Liver (tissue), 9 donors: ENCODE measurements around the gene GMDS. TPM values are rescaled to one million over a fixed set of nuclear protein-coding genes. Genes with fewer than 3 reads are reported as not detected.

ENCODE experiments used
- DNase-seq: peaks from one replicate; pipeline ENCODE4 v3.0.0-alpha.2; 2017; ENCODE audit warnings: low spot score
- H3K27ac ChIP-seq, 2 donors: one replicate each; pipeline ENCODE4 v1.7.0; 2013; ENCODE audit warnings: inconsistent platforms in 2 of 2, low read length in 2 of 2, control low read depth in 1 of 2, low read depth in 1 of 2, mild to moderate bottlenecking in 1 of 2
- H3K27me3 ChIP-seq, 4 donors: one replicate each; pipeline versions ENCODE4 v1.6.1 to v1.7.0; 2013; ENCODE audit warnings: low read length in 3 of 4, inconsistent platforms in 1 of 4, mild to moderate bottlenecking in 1 of 4, moderate library complexity in 1 of 4; ENCODE audit not compliant: control insufficient read depth in 4 of 4, insufficient read depth in 4 of 4
- H3K36me3 ChIP-seq, 4 donors: one replicate each; pipeline versions ENCODE4 v1.6.1 to v1.7.0; 2013; ENCODE audit warnings: low read length in 3 of 4, mild to moderate bottlenecking in 3 of 4, low read depth in 1 of 4, moderate library complexity in 1 of 4; ENCODE audit not compliant: control insufficient read depth in 4 of 4, insufficient read depth in 3 of 4
- H3K4me1 ChIP-seq, 4 donors: one replicate each; pipeline versions ENCODE4 v1.6.1 to v1.7.0; 2013; ENCODE audit warnings: low read length in 3 of 4, mild to moderate bottlenecking in 3 of 4, moderate library complexity in 1 of 4; ENCODE audit not compliant: control insufficient read depth in 4 of 4, insufficient read depth in 4 of 4
- H3K4me3 ChIP-seq, 3 donors: one replicate each; pipeline versions ENCODE4 v1.6.1 to v1.7.0; 2013; ENCODE audit warnings: low read length in 3 of 3, control low read depth in 1 of 3, low read depth in 1 of 3, mild to moderate bottlenecking in 1 of 3
- H3K9ac ChIP-seq, 2 donors: one replicate each; pipeline ENCODE4 v1.7.0; 2013; ENCODE audit warnings: low read length in 2 of 2, mild to moderate bottlenecking in 2 of 2, moderate library complexity in 2 of 2, control low read depth in 1 of 2, low read depth in 1 of 2
- H3K9me3 ChIP-seq, 4 donors: one replicate each; pipeline versions ENCODE4 v1.6.1 to v1.7.0; 2013; ENCODE audit warnings: low read length in 3 of 4; ENCODE audit not compliant: control insufficient read depth in 4 of 4
- ATF3 ChIP-seq: IDR thresholded peaks from 2 replicates; pipeline ENCODE4 v1.6.1; 2016; ENCODE audit warnings: antibody characterized with exemption
- CTCF ChIP-seq: fragments of 150-350 bp; IDR thresholded peaks from 2 replicates; pipeline ENCODE4 v1.5.1; 2017; ENCODE audit warnings: improper control_type of control experiment, low read depth, low read length; ENCODE audit not compliant: missing input control
- EGR1 ChIP-seq, 2 donors: IDR thresholded peaks; 2 replicates each; pipeline ENCODE4 v1.6.1; 2016 to 2018; ENCODE audit warnings: antibody characterized with exemption in 2 of 2, low read depth in 2 of 2
- FOXA1 ChIP-seq: IDR thresholded peaks from 2 replicates; pipeline ENCODE4 v1.6.1; 2016; ENCODE audit warnings: antibody characterized with exemption
- FOXA2 ChIP-seq: IDR thresholded peaks from 2 replicates; pipeline ENCODE4 v1.6.1; 2016; ENCODE audit warnings: antibody characterized with exemption
- GABPA ChIP-seq, 2 donors: IDR thresholded peaks in 1 of 2; conservative IDR thresholded peaks in 1 of 2; 2 replicates each; pipeline ENCODE4 v1.6.1; 2016; ENCODE audit warnings: antibody characterized with exemption in 2 of 2, mild to moderate bottlenecking in 1 of 2, moderate library complexity in 1 of 2
- HNF4A ChIP-seq, 2 donors: conservative IDR thresholded peaks; 2 replicates each; pipeline ENCODE4 v1.6.1; 2016; ENCODE audit warnings: antibody characterized with exemption in 2 of 2, mild to moderate bottlenecking in 2 of 2
- HNF4G ChIP-seq: IDR thresholded peaks from 2 replicates; pipeline ENCODE4 v1.6.1; 2016; ENCODE audit warnings: antibody characterized with exemption
- JUND ChIP-seq, 2 donors: IDR thresholded peaks; 2 replicates each; pipeline ENCODE4 v1.6.1; 2016; ENCODE audit warnings: antibody characterized with exemption in 2 of 2
- MAX ChIP-seq: IDR thresholded peaks from 2 replicates; pipeline ENCODE4 v1.6.1; 2016; ENCODE audit warnings: antibody characterized with exemption
- NR2F2 ChIP-seq: IDR thresholded peaks from 2 replicates; pipeline ENCODE4 v1.6.1; 2016; ENCODE audit warnings: antibody characterized with exemption
- RAD21 ChIP-seq, 2 donors: IDR thresholded peaks; 2 replicates each; pipeline ENCODE4 v1.6.1; 2016; ENCODE audit warnings: antibody characterized with exemption in 2 of 2, mild to moderate bottlenecking in 2 of 2
- REST ChIP-seq: IDR thresholded peaks from 2 replicates; pipeline ENCODE4 v1.6.1; 2016; ENCODE audit warnings: antibody characterized with exemption, mild to moderate bottlenecking
- RXRA ChIP-seq, 2 donors: IDR thresholded peaks; 2 replicates each; pipeline ENCODE4 v1.6.1; 2017 to 2018; ENCODE audit warnings: antibody characterized with exemption in 2 of 2, mild to moderate bottlenecking in 1 of 2
- SP1 ChIP-seq: IDR thresholded peaks from 2 replicates; pipeline ENCODE4 v1.6.1; 2018; ENCODE audit warnings: antibody characterized with exemption, mild to moderate bottlenecking
- TAF1 ChIP-seq: conservative IDR thresholded peaks from 2 replicates; pipeline ENCODE4 v1.6.1; 2016; ENCODE audit warnings: antibody characterized with exemption, mild to moderate bottlenecking
- YY1 ChIP-seq: IDR thresholded peaks from 2 replicates; pipeline ENCODE4 v1.6.1; 2016; ENCODE audit warnings: antibody characterized with exemption, mild to moderate bottlenecking
- WGBS: extraction: QIAGEN DNeasy Blood & Tissue Kit; methylation state at CpG from one replicate; pipeline ENCODE4 v1.1.7; 2013; 5-methylcytosine and 5-hydroxymethylcytosine counted together
- polyA plus RNA-seq, 2 donors: library from polyadenylated mRNA; stranded (reverse) in 1 of 2; unstranded in 1 of 2; fragments of 200-250 nt in 1 of 2; fragments of >200 nt in 1 of 2; fragmentation: Nextera tagmentation in 1 of 2; extraction: Ambion mirVana in 1 of 2; gene quantifications; one replicate each; pipeline versions ENCODE4 v1.2.1 to v1.2.3, GENCODE V29; 2013 to 2015
- total RNA-seq, 2 donors: library from RNA; depleted of rRNA; stranded (reverse); fragments of >200 nt; gene quantifications; one replicate each; pipeline ENCODE4 v1.2.3, GENCODE V29; 2014
- TF ChIP-seq, protein P1 (sequence below): IDR thresholded peaks from 2 replicates; pipeline ENCODE4 v1.6.1; 2016; ENCODE audit warnings: antibody characterized with exemption
- donor health status: healthy.
- donor health status: healthy.
- donor health status: healthy.
- donor health status: healthy.
- donor health status: healthy.

GMDS gene
- total and polyA plus RNA-seq, 4 donors = 3.5 to 15.6 (median 13.0) TPM

GRCh38 chr6:1617466-1618310 lies 627.7 kb downstream of the GMDS start (continued):
- TF ChIP-seq, protein P1, sequence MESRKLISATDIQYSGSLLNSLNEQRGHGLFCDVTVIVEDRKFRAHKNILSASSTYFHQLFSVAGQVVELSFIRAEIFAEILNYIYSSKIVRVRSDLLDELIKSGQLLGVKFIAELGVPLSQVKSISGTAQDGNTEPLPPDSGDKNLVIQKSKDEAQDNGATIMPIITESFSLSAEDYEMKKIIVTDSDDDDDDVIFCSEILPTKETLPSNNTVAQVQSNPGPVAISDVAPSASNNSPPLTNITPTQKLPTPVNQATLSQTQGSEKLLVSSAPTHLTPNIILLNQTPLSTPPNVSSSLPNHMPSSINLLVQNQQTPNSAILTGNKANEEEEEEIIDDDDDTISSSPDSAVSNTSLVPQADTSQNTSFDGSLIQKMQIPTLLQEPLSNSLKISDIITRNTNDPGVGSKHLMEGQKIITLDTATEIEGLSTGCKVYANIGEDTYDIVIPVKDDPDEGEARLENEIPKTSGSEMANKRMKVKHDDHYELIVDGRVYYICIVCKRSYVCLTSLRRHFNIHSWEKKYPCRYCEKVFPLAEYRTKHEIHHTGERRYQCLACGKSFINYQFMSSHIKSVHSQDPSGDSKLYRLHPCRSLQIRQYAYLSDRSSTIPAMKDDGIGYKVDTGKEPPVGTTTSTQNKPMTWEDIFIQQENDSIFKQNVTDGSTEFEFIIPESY = no peak
- TF ChIP-seq CTCF = no peak

- Histone ChIP-seq H3K27ac (no peak overlapping the region), H3K9me3 (peaks cover 0 to 7% (median 1%) of the 10 kb centered on the region in 4 donors), H3K27me3 (peaks cover 2 to 37% (median 5%) of the 10 kb centered on the region in 4 donors), H3K36me3 (no peaks in the 10 kb centered on the region), H3K9ac (no peak overlapping the region), H3K4me3 (no peak overlapping the region), H3K4me1 (peaks cover 9 to 20% (median 14%) of the 10 kb centered on the region in 4 donors)
- no peak for DNase-seq
- TF ChIP-seq HNF4G (no peak), ATF3 (no peak), NR2F2 (no peak), MAX (no peak), GABPA (IDR thresholded peaks at IDR 0.05 in 1 of 2, conservative IDR thresholded peaks at IDR 0.05 in 1 of 2) (no peak), EGR1 (IDR thresholded peaks at IDR 0.05; ENCODE audit: low read depth in 2 of 2) (no peak), YY1 (no peak), HNF4A (conservative IDR thresholded peaks at IDR 0.05) (no peak), RXRA (IDR thresholded peaks at IDR 0.05) (no peak), JUND (IDR thresholded peaks at IDR 0.05) (no peak), SP1 (no peak), TAF1 (no peak), RAD21 (IDR thresholded peaks at IDR 0.05) (no peak), FOXA1 (no peak), CTCF (no peak), REST (no peak), FOXA2 (no peak)
- TF ChIP-seq, protein P1 = no peak
- WGBS = 73% methylated on average over 11 of the region's 11 CpGs
Observed at GRCh38 chr6:1616701-1617463, 628.5 kb downstream of the GMDS start.
